Ammon's horn (tissue), 1 donor: ENCODE data around the gene ATOH8.

Experiments used
- DNase-seq: peaks from one replicate; pipeline ENCODE4 v3.0.0-alpha.2; 2016; ENCODE audit warnings: low spot score

ATOH8 gene

GRCh38 chr2:85786865-85787264 is 33.1 kb downstream of the ATOH8 start:
- no peak for DNase-seq

- no peak for DNase-seq
Observed at GRCh38 chr2:85787282-85787980, 33.6 kb downstream of the ATOH8 start.

DNA sequence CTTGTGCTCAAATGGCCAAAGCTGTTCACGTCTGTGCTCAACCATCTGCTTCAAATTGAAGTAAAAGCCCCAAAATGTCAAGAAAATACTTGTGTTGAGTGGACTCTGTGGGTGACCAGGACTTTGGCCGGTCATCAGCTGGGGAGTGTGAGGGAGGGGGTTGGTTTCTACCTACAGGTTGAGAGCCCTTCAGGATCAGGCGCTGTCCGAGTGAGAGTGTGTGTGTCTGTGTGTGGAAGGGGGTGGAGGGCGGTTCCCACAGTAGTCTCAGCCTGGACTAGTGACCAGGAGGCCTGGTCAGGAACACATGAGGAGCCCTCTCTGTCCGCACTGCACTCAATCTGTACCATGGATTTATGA is 34.2 kb downstream of the ATOH8 start:
- DNase-seq, result no peak

- no peak for DNase-seq
Observed at GRCh38 chr2:85788603-85789002, 34.8 kb downstream of the ATOH8 start.

- no peak for DNase-seq
Observed at GRCh38 chr2:85789271-85789670, 35.5 kb downstream of the ATOH8 start.

- no peak for DNase-seq
Observed at GRCh38 chr2:85790032-85790431, 36.2 kb downstream of the ATOH8 start.

DNA sequence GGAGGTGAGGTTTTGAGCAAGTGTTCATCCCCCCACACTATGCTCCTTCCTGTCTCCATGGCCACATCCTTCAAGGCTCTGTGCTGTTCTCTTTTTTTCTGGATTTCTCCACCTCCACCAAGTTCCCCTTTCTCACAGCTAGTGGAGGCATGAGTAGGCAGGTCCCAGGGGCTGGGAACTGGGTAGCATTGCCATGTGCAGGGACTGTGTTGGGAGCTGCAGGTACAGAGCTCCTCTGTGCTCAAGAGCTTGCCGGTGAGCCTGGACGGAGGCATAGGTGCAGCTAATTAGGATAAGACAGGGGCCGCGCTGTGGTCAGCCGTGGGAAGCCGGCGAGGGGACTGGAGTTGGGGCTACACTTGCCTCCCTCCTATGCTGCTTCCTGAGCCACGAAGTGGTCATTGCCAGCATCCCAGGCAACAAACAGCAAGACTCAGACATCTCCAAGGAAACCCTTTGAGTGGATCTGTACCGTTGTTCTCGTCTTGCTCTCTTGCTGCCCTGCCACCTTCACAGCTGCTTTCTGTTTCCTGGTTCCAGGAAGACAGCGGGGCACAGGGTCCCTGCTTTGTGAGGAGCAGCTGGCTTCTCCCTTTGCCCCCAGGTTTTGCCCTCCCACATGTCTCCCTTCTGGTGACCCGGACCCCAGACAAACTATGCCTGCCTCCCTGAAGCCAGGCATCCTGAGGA is 36.9 kb downstream of the ATOH8 start:
- no peak for DNase-seq

- DNase-seq, result no peak
Observed at GRCh38 chr2:85791704-85792565, 38.1 kb downstream of the ATOH8 start.

DNA sequence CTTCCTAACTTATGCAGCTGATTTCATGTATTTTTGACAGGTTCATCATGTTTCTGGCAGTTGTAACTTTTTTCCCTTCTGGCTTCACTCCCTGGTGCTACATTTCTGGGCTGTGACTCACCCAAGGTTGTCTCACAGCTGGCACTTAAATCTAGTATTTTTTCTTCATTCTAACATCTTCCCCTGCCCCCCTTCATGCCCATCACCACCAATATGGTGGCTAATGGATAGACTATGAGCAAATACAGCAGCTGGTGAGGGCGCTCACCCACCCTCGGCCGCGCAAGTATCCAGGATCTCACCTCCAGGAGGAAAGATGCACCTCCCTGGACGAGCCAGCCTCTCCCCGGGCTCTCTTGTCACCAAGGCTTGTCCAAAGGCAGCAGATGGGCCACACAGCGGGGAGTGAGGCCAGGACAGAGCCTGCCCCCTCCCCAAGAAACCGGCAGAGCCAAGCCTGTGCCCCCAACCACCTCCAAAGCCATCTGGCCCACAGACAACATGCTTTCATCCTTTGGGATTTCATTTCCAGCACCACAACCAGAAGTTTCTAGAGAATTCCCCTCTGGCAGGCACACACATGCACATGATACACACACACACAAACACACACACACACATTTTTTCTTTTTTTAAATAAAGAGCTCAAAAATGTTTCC is 39.1 kb downstream of the ATOH8 start:
- DNase-seq, result no peak

DNA sequence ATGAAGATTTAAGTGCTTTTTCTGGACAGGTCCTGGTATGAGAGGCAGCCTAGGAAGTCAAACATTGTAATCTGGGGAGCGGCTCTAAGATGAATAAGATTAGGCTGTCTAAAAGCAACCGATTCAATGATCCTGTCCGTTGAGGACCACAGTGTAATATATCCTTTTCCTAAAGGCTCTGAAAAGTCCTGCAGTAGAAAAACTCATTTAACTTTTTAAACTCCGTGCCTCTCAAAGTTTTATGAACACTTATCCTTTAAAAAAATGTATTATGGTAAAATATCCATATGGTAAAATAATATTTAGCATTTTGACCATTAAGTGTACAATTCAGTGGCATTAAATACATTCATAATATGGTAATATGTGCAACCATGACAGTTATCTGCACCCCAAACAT is 39.8 kb downstream of the ATOH8 start:
- DNase-seq, result no peak

DNA sequence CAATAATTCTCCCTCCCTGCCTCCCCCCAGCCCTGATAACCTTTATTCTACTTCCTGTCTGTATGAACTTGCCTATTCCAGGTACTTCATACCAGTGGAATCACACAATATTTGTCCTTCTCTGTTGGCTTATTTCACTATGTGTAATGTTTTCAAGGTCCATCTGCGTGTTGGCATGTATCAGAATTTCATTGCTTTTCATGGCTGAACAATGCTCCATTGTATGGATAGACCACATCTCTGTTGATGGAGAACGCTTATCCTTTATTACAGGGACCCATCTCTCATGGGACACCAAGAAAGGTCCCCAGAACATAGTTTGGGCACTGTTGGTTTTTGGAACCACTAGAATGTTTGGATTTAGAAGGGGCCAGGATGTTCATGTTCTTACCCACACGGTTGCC is 40.2 kb downstream of the ATOH8 start:
- DNase-seq, result peak; percentile 68

- DNase-seq, result peak; percentile 59
Observed at GRCh38 chr2:85794491-85795121, 40.8 kb downstream of the ATOH8 start.

DNA sequence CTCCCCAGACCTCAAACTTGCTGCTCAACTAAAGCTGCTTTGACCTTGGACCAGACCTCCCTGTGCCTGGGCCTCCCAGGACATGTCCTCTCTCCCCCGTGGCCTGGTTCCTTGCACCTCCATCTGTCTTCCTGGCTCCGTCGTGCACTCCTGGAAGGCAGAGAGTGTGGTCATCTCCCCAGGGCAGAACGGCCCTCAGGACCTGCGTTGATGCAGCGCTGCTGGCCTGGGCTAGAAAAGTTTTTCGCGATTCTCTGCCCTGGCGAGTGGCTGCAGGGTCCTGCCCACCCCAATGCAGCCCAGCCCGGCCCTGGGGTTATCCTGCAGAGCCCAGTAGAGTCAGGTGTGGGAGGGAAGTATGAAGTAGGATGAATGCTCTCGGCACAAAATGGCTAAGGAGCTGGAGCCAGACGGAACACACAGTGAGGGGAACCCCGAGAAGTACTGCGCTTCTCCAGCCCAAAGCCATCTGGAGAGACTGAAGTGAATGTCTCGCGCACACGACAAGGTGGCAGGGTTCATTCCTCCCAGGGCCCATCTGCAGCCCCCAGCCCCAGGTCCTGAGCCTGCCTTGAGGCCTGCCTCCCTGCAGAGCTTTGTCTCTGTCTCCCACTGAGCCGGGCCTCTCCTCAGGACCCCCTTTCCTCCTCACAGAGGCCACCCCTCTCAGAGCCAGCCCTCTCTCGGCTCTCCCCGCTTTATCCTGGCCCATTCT is 41.7 kb downstream of the ATOH8 start:
- no peak for DNase-seq

DNA sequence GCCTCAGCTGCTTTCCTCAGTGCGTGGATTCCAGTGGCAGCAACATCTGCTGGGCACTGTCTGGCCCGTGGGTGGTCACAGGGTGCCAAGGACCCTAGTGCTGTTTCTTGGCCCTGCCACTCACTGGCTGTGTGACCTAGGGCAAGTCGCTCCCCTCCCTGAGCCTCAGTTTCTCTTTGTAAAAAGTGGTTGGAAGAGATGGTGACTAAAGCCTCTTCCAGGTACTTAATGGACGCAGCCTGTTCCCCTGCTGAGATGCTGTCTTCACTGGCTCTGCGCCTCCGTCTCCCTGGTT is 42.2 kb downstream of the ATOH8 start:
- DNase-seq, result no peak

DNA sequence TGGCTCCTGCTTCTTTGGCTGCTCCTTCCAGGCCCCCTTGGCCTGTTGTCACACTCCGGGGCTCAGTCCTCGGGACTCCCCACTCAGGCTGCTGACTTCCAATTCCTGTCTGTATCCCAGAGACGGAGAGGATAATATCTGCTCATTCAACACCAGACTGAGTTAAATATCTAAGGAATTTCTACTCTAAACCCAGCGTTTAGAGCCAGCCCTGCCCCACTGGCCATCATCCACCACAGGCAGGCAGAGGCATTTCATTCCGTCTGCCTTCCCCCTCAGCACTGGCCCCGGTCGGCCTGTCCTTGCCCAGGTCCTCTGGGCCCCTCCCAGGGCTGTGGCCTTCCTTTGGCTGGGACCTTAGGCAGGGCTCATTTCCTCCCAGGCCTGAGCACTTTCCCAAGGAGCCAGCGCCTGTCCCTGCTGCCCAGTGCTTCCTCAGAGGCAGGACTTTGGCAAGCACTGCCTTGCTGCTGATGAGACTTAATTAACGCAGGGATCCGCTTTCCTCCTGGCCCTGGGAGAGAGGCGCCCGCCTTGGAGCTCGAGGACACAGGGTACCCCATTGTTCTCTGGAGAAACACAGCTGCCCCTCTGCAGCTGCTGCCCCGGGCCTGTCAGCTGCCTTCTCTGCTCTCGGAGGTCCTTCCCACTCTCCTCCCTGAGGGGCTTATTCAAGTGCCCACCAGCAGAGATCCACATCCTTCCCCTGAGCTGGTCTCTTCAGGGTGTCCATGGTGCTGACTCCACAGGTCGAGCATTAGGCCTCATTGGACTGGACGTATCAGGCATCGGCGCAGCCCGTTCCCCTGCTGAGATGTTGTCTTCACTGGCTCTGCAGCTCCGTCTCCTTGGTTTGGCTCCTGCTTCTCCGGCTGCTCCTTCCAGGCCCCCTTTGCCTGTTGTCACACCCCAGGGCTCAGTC is 42.8 kb downstream of the ATOH8 start:
- peak; percentile 86 for DNase-seq

DNA sequence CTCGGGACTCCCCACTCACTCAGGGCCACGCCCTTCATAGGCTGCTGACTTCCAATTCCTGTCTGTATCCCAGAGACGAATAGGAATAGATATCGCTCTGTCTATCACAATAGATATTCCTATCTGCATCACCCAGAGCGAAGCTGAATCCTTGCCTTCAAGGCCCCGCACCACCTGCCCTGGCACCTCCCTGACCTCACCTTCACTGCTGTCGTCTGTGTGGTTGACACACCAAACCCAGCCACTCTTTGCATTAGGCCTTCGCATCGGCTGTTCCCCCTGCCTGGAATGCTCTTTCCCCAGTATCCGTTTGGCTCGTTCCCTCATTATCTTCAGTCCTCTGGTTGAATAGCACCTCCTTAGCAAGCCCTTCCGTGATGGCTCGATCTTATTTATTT is 43.5 kb downstream of the ATOH8 start:
- no peak for DNase-seq

DNA sequence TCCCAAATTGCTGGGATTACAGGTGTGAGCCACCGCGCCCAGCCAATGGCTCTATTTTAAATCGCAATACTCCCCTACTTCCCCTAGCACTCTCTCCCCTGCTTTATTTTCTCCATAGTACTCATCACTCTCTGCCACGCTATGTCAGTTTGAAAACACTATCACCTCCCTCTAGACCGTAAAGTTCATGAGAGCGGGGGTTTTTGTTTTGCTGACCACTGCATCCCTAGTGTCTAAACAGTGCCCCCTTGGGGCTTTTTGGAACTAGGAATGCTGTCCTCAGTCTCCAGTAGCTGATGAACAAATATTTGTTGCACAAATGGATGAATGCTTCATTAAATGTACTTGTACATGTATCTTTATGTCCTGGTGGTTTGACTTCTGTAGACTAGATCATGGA is 44.1 kb downstream of the ATOH8 start:
- DNase-seq, result peak; percentile 53

DNA sequence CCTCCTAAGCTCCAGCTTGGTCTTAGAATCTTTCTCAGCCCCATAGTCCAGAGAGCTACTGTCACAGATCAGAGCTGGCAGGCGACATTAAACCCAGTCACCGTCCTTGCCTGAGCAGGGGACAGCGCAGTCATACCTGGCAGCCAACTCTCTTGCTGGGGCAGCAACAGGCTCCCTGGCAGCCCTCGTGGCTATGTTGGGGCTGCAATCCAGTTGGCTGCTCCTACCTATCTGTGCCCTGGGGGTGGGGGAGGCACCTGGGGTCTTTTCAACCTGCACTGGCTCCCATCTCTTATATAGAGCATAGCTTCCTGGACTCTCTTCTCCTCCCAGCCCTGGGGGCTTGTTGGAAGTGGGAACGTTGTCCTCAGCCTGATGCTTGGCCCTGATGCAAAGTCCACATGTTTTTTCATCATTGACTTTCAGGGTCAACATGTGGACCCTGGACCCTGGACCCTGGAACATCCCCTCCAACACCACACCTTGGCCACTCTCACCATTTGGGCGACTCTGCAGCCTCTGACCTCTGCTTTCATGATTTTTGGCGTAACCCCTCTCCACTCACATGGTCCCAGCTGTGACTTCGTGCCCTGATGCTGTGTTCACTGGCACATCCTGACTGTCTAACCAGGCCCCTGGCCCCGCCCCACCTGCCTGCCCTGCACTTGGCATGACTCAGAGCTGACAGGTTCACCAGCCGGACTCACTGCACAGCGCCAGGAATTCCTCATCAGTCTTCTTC is 45.6 kb downstream of the ATOH8 start:
- no peak for DNase-seq

DNA sequence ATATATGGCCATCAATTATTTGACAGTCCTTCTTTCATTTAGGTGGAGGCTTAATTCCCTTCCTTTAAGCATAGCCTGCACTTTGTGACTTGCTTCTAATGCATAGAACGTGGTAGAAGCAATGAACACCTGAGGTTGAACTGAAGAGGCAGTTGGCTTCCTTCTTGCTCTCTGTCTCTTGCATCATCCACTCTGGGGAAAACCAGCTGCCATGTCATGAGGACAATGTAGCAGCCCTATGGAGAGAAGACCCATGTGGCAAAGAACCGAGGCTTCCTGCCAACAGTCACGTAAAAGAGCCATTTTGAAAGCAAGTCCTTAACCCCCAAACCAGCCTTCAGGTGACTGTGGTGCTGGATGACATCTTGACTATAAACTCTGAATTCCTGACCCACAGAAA is 46.8 kb downstream of the ATOH8 start:
- no peak for DNase-seq

DNA sequence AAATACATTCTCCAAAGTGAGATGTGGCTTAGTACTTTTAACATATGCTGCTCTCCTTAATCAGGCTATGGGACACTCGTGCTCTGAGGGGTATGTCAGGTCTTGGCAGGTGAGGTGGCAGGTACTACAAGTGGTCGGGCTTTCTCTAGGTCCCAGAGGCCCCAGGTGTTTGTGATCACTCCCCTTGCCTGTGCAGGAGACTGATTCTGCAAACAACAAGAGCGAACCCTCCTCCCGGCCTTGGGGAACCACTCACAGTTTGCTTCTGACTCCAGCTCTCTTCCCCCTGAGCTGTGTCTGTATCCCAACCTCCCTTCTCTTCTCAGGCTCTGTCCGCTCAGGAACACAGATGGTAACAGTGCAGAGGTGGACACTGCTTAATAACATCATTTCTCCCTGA is 48.1 kb downstream of the ATOH8 start:
- no peak for DNase-seq
